GM19025 (cell line): Measurements from ENCODE around the gene CHST7.
A peak's percentile ranks its signal among the peaks of the same experiment; 100 is the strongest.

Source experiments
- ATAC-seq: cut with Tn5 transposase; IDR thresholded peaks from one replicate; pipeline ENCODE4 v1.9.1; 2021; ENCODE audit warnings: mild to moderate bottlenecking, low read depth, moderate library complexity; ENCODE audit not compliant: unreplicated experiment

CHST7 gene

DNA sequence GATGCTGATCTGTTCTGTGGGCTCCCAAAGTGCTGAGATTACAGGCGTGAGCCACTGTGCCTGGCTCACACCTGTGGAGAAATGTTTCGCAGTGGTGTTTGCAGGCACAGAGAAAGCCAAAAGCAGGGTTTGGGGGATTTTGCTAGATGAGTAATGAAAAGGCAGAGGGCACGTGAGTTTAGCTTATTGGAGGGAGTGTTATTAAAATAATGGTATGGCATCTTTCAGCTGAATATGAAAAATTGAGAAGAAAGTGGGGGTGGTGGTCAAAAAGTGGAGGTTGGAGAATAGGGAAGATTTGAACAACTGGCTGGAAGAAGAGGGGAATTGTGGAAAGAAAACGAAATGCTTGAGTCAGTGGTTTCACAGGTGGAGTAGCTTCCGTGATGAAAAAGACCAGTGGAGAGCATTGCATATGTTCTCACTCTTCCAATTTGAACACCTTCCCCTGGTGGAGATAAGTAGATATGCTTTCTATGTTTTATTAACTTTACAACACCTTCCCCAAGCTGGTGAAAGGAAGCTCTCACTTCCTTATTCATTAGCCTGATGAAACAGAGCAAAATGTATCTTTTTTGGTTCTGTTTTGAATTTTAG lies 1.1 kb upstream of the CHST7 start:
- ATAC-seq: no peak

DNA sequence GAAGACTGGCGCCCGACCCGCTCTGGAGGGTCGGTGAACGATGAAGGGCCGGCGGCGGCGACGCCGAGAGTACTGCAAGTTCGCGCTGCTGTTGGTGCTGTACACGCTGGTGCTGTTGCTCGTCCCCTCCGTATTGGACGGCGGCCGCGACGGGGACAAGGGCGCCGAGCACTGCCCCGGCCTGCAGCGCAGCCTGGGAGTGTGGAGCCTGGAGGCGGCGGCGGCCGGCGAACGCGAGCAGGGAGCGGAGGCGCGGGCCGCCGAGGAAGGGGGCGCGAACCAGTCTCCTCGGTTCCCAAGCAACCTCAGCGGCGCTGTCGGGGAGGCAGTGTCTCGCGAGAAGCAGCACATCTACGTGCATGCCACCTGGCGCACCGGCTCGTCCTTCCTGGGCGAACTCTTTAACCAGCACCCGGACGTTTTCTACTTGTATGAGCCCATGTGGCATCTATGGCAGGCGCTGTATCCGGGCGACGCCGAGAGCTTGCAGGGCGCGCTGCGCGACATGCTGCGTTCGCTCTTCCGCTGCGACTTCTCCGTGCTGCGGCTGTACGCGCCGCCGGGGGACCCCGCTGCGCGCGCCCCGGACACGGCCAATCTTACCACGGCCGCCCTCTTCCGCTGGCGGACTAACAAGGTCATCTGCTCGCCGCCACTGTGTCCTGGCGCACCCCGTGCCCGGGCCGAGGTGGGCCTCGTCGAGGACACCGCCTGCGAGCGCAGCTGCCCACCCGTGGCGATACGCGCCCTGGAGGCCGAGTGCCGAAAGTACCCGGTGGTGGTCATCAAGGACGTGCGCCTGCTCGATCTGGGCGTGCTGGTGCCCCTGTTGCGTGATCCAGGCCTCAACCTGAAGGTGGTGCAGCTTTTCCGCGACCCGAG lies 568 bp downstream of the CHST7 start:
- peak; percentile 24 for ATAC-seq

- peak; percentile 9 for ATAC-seq
These were observed 1.3 kb downstream of the CHST7 start for GRCh38 chrX:46574774-46575381.

DNA sequence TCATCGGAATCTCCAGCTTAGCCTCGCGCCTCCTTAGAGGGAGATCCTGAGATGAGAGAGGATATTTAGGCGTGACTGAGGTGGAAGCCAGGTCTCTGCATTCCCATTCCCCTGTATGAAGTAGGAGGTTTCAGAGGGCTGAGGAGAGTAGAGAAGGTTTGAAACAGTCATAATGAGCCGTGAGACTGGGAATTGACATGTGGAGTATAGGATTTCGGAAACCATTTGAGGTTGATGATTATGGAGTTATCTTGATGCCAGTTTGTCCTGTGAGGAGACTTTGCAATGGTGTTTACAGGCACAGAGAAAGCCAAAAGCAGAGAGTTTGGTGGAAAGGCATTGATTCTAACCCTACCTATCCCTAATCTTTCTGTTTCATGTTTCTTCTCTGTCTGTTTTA lies 2.0 kb downstream of the CHST7 start:
- ATAC-seq: no peak

GRCh38 chrX:46575991-46576392 lies 2.4 kb downstream of the CHST7 start:
- ATAC-seq: no peak

DNA sequence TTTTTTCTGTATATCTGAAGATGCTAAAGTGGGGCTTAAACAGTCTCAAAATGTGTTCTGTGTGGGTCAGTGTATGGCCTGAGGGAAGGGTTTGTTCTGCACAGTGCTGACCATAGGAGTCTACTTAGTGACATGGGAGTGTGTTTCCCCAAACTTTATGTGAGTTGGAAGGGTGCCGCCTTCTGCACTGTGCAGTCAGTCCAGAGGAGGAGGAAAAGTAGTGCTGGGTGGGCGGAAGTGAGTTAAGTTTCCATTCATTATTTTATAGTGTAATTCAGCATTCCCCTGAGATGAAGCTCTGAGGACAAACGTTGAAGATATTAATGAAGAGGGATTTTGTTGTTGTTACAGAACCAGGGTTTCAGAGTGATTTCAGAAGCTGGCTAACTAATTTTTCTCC lies 2.9 kb downstream of the CHST7 start:
- ATAC-seq: no peak

DNA sequence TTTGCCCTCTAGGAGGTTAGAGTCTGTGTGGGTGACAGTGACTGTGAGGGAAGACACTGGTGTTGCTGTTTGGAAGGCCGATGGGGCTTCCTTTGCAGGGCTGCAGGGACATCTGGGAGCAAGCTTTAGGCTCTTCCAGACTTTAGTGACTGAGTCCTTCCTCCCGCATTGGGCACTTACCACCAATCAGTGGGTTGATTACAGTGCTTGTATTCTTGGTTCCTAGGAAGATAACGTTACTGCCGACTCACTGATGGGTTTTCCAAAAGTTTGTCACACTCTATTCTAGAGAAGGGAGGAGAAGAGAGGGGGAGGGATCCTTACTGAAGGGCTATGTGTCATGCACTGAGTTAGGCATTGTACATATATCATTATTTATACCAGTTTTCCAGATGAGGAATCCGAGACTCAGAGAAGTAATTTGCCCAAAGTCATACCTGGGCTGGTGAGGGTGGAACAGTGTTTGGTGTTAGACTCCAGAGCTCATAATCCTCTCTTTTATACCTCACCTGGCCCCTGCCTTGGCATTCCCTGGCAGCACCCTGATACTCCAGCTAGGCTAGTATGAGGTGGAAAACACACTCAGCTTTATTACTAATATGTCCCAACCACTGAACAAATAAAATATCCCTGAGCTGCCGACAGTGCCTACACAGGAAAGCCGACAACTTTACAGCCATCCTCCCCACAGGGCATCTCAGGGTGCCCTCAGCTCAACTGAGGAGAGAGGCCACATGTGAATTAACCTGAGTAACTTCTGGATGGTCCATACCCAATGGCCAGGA lies 3.8 kb downstream of the CHST7 start:
- ATAC-seq: no peak

DNA sequence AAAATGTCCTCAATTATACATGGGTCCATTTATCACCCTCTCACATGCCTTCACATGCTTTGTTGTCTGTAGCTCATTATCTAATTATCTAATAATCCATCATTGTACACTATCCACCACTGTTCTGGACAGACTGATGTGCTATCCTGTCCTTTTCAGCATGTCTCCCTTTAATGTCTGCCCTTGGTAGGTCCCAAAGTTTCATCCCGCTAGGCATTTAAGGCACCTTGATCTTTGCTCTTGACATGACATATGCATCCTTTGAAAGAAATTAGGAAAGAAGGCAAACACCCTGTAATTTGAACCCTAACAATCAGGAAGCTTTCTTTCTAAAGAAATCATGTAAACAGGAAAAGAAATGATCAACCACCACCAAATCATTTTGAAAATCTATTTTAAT lies 5.7 kb downstream of the CHST7 start:
- no peak for ATAC-seq

- no peak for ATAC-seq
These were observed 7.0 kb downstream of the CHST7 start for GRCh38 chrX:46580613-46581012.

DNA sequence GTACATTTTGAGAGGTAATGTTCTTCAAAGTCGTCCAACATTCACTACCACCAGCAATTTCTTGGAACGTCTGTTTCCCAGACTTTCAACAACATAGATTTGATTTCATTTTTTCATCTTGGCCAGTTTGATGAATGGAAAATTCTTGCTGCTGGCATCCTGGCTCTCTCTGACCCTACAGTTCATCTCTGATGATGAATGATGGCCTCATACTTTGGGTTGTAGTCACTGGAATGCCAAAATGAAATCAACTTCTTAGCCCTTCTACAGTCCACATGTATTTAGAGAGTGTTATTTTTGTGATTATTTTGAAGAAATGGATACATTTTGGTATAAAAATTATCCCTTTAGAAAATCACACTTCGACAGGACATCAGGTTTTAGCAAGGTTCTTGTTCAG lies 8.8 kb downstream of the CHST7 start:
- no peak for ATAC-seq

DNA sequence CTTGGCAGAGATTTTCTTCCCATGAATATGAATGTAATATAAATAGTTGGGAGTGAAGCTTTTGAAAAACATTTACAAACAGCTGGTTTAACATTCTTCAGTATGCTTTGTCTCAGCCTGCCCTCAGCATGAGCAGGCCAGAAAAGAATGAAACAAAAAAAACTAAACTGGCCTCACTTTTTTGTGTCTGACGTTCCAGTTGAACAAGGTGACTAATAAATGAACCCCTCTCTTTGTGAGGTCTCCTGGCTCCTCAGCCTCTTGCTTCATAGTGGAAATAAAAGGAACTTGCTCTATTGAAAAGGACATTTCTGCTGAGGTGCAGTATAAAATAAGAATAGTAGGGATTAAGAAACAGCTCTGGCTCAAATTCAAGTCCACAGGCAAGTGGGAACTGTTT lies 9.4 kb downstream of the CHST7 start:
- no peak for ATAC-seq

DNA sequence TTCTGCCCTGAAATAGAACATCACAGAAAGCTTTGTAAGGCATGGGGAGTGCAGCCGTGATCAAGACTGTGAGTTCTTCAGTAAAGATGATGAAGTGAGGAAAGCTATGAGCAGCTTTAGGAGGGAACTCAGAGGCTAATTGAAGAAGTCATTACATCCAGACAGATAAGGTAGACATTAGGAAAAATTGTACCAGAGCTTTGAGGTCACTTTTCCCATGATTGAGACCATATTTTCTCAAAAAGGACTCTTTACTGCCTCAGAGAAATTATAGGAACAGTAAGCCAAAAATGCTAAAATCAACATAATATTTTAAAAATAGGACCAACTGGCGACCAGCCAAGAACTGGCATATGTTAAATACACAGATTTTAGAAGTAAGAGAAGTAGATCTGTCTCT lies 11.2 kb downstream of the CHST7 start:
- no peak for ATAC-seq

GRCh38 chrX:46587158-46587557 lies 13.6 kb downstream of the CHST7 start:
- no peak for ATAC-seq

DNA sequence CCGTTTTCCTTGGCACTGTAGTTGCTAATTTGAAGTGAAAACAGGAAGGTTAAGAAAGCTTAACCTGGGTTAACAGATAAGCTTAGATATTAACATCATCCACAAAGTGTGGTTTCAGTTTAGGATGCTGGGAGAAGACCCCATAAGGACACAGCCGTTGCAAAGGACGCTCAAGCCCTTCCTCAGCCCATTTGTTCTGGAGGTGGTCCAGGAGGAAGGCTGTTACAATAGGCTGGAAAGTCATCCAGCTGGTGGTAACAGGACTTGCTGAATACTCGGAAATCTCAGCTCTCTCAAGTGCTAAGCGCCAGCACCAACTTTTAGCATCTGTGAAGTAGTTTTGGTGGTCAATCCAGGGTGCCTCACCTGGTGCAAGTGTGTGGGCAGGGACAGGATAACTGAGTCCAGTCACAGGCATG lies 14.2 kb downstream of the CHST7 start:
- no peak for ATAC-seq

GRCh38 chrX:46588263-46588662 lies 14.7 kb downstream of the CHST7 start:
- ATAC-seq: no peak

GRCh38 chrX:46589977-46590723 lies 16.6 kb downstream of the CHST7 start:
- no peak for ATAC-seq

DNA sequence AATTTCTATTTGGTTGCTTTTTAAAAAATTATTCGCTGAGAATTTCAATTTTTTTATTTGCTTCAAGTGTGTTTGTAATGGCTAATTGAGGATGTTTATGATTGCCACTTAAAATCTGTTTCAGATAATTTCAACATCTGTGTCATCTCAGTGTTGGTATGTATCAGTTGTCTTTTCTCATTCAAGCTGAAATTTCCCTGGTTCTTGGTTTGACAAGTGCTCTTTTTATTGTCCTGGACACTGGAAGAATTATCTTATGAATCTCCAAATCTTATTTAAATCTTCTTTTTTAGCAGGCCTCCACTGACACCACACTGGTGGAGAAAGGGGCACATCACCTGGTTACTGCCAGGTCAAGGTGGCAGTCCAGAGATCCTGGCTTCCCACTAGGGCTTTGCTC lies 21.5 kb downstream of the CHST7 start:
- ATAC-seq: no peak

DNA sequence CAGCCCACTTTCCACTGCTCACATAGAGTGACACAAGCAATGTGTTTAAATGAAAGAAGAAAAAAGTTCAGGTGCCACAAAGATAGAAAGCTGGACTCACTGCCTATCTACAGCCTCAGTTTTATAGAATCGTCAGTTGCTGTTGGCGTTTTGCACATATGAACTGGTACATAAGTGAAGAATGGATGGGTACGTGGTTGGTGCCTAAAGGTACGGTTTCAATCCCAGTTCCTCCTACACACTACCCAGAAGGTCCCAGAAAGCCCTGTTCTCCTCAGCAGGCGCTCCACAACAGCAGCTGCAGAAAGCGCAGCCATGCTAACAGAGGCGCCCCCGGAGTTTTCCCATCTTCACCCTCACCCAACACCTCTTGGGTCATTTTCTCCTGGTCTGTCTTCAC lies 23.6 kb downstream of the CHST7 start:
- ATAC-seq: no peak

- ATAC-seq: no peak
These were observed 24.2 kb downstream of the CHST7 start for GRCh38 chrX:46597771-46598170.

- no peak for ATAC-seq
These were observed 25.5 kb downstream of the CHST7 start for GRCh38 chrX:46599051-46599560.
